HFFc6 (cell line): ENCODE measurements around the gene CCDC112. TPM values are rescaled to one million over a fixed set of nuclear protein-coding genes. Genes with fewer than 3 reads are reported as not detected.
A peak's percentile ranks its signal among the peaks of the same experiment; 100 is the strongest.

Experiments
- DNase-seq: peaks from one replicate; pipeline ENCODE4 v3.0.0-alpha.2; 2018
- H3K27ac Mint-ChIP-seq: 2 replicates; pipeline ENCODE4 v1.8.0; 2020; ENCODE audit warnings: mild to moderate bottlenecking, mixed read lengths
- H3K27me3 Mint-ChIP-seq: 2 replicates; pipeline ENCODE4 v1.8.0; 2021; ENCODE audit warnings: mild to moderate bottlenecking, moderate library complexity, mixed read lengths; ENCODE audit not compliant: insufficient read depth
- H3K36me3 Mint-ChIP-seq: 2 replicates; pipeline ENCODE4 v1.8.0; 2021; ENCODE audit warnings: low read depth, mixed read lengths
- H3K4me1 Mint-ChIP-seq: 2 replicates; pipeline ENCODE4 v1.8.0; 2020; ENCODE audit warnings: low read depth, mixed read lengths
- H3K4me3 Mint-ChIP-seq: 2 replicates; pipeline ENCODE4 v1.8.0; 2020; ENCODE audit warnings: mild to moderate bottlenecking, moderate library complexity, mixed read lengths
- H3K9me3 Mint-ChIP-seq: 2 replicates; pipeline ENCODE4 v1.8.0; 2020; ENCODE audit warnings: mild to moderate bottlenecking, mixed read lengths
- CTCF ChIP-seq: fragments of 200-600 bp; sonication (generic); IDR thresholded peaks from 2 replicates; pipeline ENCODE4 v1.5.0; 2021; ENCODE audit warnings: antibody characterized with exemption, mild to moderate bottlenecking
- total RNA-seq, 6 experiments: library from RNA; stranded (reverse); fragmentation: NEBNext Ultra II Directional; extraction: Animal tissue kit (Norgen Biotek cat#: 25700); gene quantifications; 2 replicates in 1 of 6; 3 replicates in 5 of 6; pipeline ENCODE4 v1.2.3, GENCODE V29; 2021

Gene CCDC112
- total RNA-seq, 6 experiments from 2014 or later: 3.7 to 6.9 (median 5.7) TPM

GRCh38 chr5:115313632-115314031 lies 17.2 kb upstream of the CCDC112 start:
- no peak for TF ChIP-seq CTCF
- no peaks in the 10 kb centered on the region for H3K27me3 Mint-ChIP-seq
- H3K9me3 Mint-ChIP-seq: no peaks in the 10 kb centered on the region
- no peak overlapping the region for H3K27ac Mint-ChIP-seq
- H3K4me1 Mint-ChIP-seq: peaks cover 8% of the 10 kb centered on the region
- H3K36me3 Mint-ChIP-seq: no peaks in the 10 kb centered on the region
- no peak for DNase-seq
- H3K4me3 Mint-ChIP-seq: no peak overlapping the region

GRCh38 chr5:115313052-115313451 lies 16.6 kb upstream of the CCDC112 start:
- peak; percentile 11; the same call in 1 of the 2 replicates for TF ChIP-seq CTCF
- Mint-ChIP-seq H3K27me3 (no peaks in the 10 kb centered on the region), H3K4me3 (no peak overlapping the region), H3K4me1 (peaks cover 8% of the 10 kb centered on the region), H3K27ac (no peak overlapping the region), H3K9me3 (no peaks in the 10 kb centered on the region), H3K36me3 (no peaks in the 10 kb centered on the region)
- no peak for DNase-seq

- DNase-seq: peak; percentile 46
Observed at GRCh38 chr5:115309751-115310370, 13.4 kb upstream of the CCDC112 start.

DNA sequence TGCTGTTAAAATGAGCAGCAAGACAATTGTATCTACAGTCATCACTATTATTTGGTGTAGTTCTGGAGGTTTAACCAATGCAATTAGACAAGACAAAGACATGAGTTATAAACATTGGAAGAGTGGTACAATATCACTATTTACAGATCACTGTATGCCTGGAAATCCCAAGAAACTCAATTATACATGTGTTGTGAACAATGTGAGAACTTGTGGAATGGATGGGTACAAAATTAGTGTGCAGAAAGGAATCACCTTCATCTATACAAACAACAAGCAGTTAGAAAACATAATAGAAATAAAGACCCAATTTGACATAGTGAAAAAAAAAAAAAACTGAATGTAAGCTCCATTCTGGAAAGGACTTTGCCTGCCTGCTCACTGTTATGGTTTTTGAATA lies 12.4 kb upstream of the CCDC112 start:
- H3K4me3 Mint-ChIP-seq: no peak overlapping the region
- DNase-seq: no peak
- H3K27me3 Mint-ChIP-seq: no peaks in the 10 kb centered on the region
- H3K4me1 Mint-ChIP-seq: peaks cover 8% of the 10 kb centered on the region
- TF ChIP-seq CTCF: no peak
- no peak overlapping the region for H3K27ac Mint-ChIP-seq
- H3K9me3 Mint-ChIP-seq: no peaks in the 10 kb centered on the region
- no peaks in the 10 kb centered on the region for H3K36me3 Mint-ChIP-seq

More at GRCh38 chr5:115309751-115310370, 13.4 kb upstream of the CCDC112 start:
- TF ChIP-seq CTCF: peak; percentile 91
- H3K4me3 Mint-ChIP-seq: no peak overlapping the region
- H3K4me1 Mint-ChIP-seq: peaks cover 8% of the 10 kb centered on the region
- no peak overlapping the region for H3K27ac Mint-ChIP-seq
- no peaks in the 10 kb centered on the region for H3K9me3 Mint-ChIP-seq
- no peaks in the 10 kb centered on the region for H3K36me3 Mint-ChIP-seq
- H3K27me3 Mint-ChIP-seq: no peaks in the 10 kb centered on the region

DNA sequence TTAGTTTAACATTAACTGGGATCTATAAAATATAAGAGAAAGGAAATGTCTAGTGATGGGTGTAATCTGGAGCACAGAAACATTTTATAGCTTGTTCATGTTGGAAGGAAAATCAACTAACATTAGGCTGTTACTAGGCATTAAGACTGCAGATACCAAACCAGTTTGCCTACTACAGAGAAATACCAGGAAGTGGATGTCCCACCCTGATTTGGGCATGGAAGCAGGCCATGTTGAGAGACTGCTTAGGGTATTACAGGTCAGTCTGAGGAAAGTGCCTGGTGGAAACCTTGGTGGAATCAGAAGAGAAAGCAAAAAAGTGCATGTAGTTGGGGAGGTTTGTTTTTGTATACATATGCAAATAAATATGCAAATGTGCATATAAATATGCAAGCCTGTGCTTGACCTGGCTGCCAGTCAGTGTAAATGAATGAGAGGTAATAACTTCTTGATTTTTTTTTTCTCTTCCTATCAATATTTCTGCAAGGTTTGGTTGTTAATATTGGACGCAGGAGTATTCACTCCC lies 9.6 kb upstream of the CCDC112 start:
- Mint-ChIP-seq H3K27me3 (no peaks in the 10 kb centered on the region), H3K9me3 (no peaks in the 10 kb centered on the region), H3K36me3 (no peaks in the 10 kb centered on the region), H3K4me3 (no peak overlapping the region), H3K4me1 (peaks cover 8% of the 10 kb centered on the region), H3K27ac (no peak overlapping the region)
- DNase-seq: no peak
- no peak for TF ChIP-seq CTCF
